Subcutaneous adipose tissue (tissue), 4 donors: ENCODE data around the gene CENPS. TPM values are rescaled to one million over a fixed set of nuclear protein-coding genes. Genes with fewer than 3 reads are reported as not detected.

Source experiments
- CTCF ChIP-seq: fragments of 450-650 bp; IDR thresholded peaks from one replicate; pipeline ENCODE4 v1.5.1; 2016; ENCODE audit warnings: low read depth, mild to moderate bottlenecking, control low read depth, antibody characterized with exemption, moderate library complexity
- total RNA-seq, 4 donors: library from RNA; depleted of rRNA; stranded (reverse); fragments of >200 nt; gene quantifications; one replicate each; pipeline ENCODE4 v1.1.0, GENCODE V29; 2016

CENPS gene
- total RNA-seq, 4 donors from 2014 or later, result 3.3 to 11.9 (median 4.7) TPM

DNA sequence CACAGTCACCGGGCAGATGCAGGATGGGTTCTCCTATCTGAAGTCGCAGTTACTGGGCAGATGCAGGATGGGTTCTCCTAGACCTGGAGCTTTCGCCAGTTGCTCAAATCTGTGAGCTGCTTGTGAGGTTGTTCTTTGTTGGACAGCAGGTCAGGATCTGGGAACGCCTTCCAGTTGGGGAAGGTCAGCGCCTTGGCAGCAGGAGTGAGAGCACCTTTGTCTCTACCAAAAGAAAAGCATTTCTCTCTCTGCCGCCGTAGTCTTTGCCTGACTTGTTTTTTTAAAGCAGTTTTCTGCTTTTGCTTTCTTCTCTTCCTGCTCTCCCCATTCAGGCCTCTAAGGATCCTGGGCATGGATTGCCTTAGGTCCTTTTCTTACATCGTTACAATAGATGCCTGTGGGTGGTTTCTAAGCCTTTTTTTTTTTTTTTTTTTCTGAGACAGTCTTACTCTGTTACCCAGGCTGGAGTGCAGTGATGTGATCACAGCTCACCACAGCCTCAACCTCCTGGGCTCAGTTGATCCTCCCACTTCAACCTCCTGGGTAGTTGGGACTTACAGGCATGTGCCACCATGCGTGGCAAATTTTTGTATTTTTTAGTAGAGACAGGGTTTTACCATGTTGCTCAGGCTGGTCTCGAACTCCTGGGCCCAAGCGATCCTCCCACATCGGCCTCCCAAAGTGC is 60.2 kb downstream of the CENPS start:
- no peak for TF ChIP-seq CTCF

Other genes with a start within 250 kb of the CENPS start
- gene KIF1B, start 219.9 kb upstream of the CENPS start, total RNA-seq, result 10 to 100 TPM; 46.7 to 61.8 (median 51.4) TPM
- gene PGD, start 31.4 kb upstream of the CENPS start, total RNA-seq, result 100 to 1,000 TPM; 252 to 387 (median 294) TPM
- not detected for gene CORT, start 19.6 kb downstream of the CENPS start, total RNA-seq
- 10 to 100 TPM; 15.2 to 18.3 (median 15.4) TPM for gene DFFA, start 42.1 kb downstream of the CENPS start, total RNA-seq
- 10 to 100 TPM; 10.0 to 20.2 (median 12.6) TPM for gene PEX14, start 44.5 kb downstream of the CENPS start, total RNA-seq